Measurements from ENCODE around the gene LAMB4.

DNA sequence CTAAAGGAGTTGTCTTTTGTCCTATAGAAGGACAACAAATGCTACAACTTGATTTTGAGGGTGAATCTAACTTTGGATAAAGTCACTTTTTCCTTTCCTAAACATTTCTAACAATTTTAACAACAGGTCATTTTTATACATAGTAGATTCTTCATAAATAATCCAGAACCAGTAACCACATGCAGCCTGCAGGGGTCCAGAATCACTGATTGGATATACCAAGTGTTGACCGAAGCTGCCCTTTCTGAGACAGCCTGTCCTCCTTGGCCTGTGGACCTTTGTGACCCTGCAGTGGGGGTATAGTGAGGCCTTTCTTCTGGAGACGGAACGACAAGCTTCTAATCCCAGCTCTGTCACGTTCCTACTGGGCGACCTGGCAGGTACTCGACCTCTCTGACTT lies 34.8 kb upstream of the LAMB4 start:
- no peak for TF ChIP-seq POLR2A (IDR thresholded peaks at IDR 0.05)
- TF ChIP-seq, protein P1, sequence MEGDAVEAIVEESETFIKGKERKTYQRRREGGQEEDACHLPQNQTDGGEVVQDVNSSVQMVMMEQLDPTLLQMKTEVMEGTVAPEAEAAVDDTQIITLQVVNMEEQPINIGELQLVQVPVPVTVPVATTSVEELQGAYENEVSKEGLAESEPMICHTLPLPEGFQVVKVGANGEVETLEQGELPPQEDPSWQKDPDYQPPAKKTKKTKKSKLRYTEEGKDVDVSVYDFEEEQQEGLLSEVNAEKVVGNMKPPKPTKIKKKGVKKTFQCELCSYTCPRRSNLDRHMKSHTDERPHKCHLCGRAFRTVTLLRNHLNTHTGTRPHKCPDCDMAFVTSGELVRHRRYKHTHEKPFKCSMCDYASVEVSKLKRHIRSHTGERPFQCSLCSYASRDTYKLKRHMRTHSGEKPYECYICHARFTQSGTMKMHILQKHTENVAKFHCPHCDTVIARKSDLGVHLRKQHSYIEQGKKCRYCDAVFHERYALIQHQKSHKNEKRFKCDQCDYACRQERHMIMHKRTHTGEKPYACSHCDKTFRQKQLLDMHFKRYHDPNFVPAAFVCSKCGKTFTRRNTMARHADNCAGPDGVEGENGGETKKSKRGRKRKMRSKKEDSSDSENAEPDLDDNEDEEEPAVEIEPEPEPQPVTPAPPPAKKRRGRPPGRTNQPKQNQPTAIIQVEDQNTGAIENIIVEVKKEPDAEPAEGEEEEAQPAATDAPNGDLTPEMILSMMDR (IDR thresholded peaks at IDR 0.05), result no peak
- no peak for TF ChIP-seq POLR2AphosphoS5 (IDR thresholded peaks at IDR 0.05)

Measured in prostate gland (tissue), 2 donors.